GM19438 (cell line): ENCODE results near the gene GPR162.
"Not testable (repeated sequence)": the region's sequence is repeated elsewhere in the genome, so short reads cannot be mapped to it uniquely, and the experiment has no call there.

Source experiments
- ATAC-seq: cut with Tn5 transposase; IDR thresholded peaks from one replicate; pipeline ENCODE4 v1.9.1; 2021; ENCODE audit warnings: low read depth; ENCODE audit not compliant: unreplicated experiment

Gene GPR162

GRCh38 chr12:6871052-6871957 is 49.7 kb downstream of the GPR162 start:
- no peak for ATAC-seq

GRCh38 chr12:6872073-6873048 is 50.7 kb downstream of the GPR162 start:
- peak; percentile 36 for ATAC-seq

- ATAC-seq = peak; percentile 56
These were observed 51.7 kb downstream of the GPR162 start, which contains the start of gene SPSB2 for GRCh38 chr12:6873094-6874014. Gene SPSB2, minus strand, starts transcription at chr12:6873303. Its CDS starts 402 bp downstream, at chr12:6872901.

- not testable (repeated sequence) for ATAC-seq
These were observed 52.4 kb downstream of the GPR162 start for GRCh38 chr12:6874015-6874368.
